Thyroid gland (tissue), 4 donors: ENCODE results near the gene USP2. TPM values are rescaled to one million over a fixed set of nuclear protein-coding genes. Genes with fewer than 3 reads are reported as not detected.

ENCODE experiments used
- DNase-seq, 2 donors: peaks; one replicate each; pipeline ENCODE4 v3.0.0-alpha.2; 2019
- H3K27ac ChIP-seq, 3 donors: fragments of 200-600 bp; sonication (generic); 1 replicate in 2 of 3; 2 replicates in 1 of 3; pipeline ENCODE4 v1.5.1; 2016 to 2019; ENCODE audit warnings: mild to moderate bottlenecking in 1 of 3, moderate library complexity in 1 of 3
- H3K27me3 ChIP-seq: fragments of 200-600 bp; sonication (generic); one replicate; pipeline ENCODE4 v1.5.1; 2019
- H3K36me3 ChIP-seq, 2 donors: fragments of 200-600 bp; sonication (generic); one replicate each; pipeline ENCODE4 v1.5.1; 2016 to 2019
- H3K4me1 ChIP-seq, 2 donors: fragments of 200-600 bp; sonication (generic); one replicate each; pipeline ENCODE4 v1.5.1; 2017 to 2019
- H3K4me3 ChIP-seq, 3 donors: fragments of 200-600 bp; sonication (generic); replicated peaks in 1 of 3; 1 replicate in 2 of 3; 2 replicates in 1 of 3; pipeline ENCODE4 v1.5.1; 2016; ENCODE audit warnings: mild to moderate bottlenecking in 1 of 3
- H3K9me3 ChIP-seq: fragments of 200-600 bp; sonication (generic); one replicate; pipeline ENCODE4 v1.5.1; 2017
- POLR2A ChIP-seq, 2 donors: fragments of 450-650 bp; IDR thresholded peaks; one replicate each; pipeline ENCODE4 v1.6.1; 2017; ENCODE audit warnings: antibody characterized with exemption in 2 of 2, mild to moderate bottlenecking in 2 of 2, moderate library complexity in 1 of 2
- WGBS, 2 donors: methylation state at CpG; one replicate each; pipeline ENCODE4 v1.1.5; 2017; 5-methylcytosine and 5-hydroxymethylcytosine counted together
- intact Hi-C: fragments of 100-400 bp; cut with DNase I; formaldehyde crosslinking; loops from one replicate; pipeline ENCODE4 v1.15.1; 2023
- total RNA-seq, 4 donors: library from RNA; depleted of rRNA; stranded (reverse); fragments of >200 nt; gene quantifications; one replicate each; pipeline ENCODE4 v1.2.3, GENCODE V29; 2016
- TF ChIP-seq, protein P1 (sequence below), 6 experiments: fragments of 200-600 bp in 3 of 6; fragments of 450-650 bp in 3 of 6; sonication (generic) in 3 of 6; IDR thresholded peaks; one replicate each; pipeline ENCODE4 v1.5.1; 2016 to 2019; ENCODE audit warnings: antibody characterized with exemption in 6 of 6, mild to moderate bottlenecking in 2 of 6, inconsistent platforms in 1 of 6, moderate library complexity in 1 of 6

The USP2 gene
- total RNA-seq, 4 donors from 2014 or later = 2.0 to 5.3 (median 4.6) TPM

DNA sequence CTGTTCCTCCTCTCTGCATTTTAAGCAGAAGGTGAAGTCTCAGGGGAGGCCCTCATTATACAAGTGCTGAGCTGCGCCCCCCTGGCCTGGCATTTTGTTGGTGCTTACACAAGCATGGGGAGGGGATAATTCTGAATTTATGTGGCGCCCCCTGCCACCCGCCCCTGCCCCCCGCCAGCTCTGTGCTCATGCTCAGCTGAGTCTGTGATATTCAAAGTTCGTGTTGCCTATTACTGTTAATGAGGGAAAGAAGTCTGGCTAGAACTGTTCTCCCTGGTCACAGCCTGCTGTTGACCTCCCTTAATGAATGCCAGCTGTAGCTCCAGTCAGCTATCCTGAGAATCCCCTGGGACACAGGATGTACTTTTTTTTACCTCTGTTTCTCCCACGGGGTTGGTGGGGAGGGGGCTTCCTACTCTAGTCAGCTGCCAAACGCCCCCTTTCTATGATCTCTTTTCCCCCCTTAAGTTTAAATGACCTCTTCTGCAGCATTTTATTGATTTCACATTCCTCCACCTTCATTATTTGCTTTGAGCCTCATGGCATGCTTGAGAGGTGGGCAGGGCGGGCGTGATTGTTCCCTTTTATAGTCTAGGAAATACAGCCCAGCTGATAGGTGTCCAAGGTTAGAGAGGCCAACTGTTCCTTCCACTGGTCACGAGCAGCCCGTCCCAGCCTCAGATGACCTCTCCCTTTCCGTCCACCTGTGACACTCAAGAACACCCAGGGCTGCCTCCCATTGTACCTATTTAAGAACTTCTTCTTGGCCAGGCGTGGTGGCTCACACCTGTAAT lies 12.2 kb downstream of the USP2 start:
- peak in 1 of 2 donors; percentile 32 for DNase-seq
- TF ChIP-seq POLR2A (IDR thresholded peaks at IDR 0.05) = peak in 1 of 2 donors; percentile 23
- TF ChIP-seq, protein P1, sequence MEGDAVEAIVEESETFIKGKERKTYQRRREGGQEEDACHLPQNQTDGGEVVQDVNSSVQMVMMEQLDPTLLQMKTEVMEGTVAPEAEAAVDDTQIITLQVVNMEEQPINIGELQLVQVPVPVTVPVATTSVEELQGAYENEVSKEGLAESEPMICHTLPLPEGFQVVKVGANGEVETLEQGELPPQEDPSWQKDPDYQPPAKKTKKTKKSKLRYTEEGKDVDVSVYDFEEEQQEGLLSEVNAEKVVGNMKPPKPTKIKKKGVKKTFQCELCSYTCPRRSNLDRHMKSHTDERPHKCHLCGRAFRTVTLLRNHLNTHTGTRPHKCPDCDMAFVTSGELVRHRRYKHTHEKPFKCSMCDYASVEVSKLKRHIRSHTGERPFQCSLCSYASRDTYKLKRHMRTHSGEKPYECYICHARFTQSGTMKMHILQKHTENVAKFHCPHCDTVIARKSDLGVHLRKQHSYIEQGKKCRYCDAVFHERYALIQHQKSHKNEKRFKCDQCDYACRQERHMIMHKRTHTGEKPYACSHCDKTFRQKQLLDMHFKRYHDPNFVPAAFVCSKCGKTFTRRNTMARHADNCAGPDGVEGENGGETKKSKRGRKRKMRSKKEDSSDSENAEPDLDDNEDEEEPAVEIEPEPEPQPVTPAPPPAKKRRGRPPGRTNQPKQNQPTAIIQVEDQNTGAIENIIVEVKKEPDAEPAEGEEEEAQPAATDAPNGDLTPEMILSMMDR (IDR thresholded peaks at IDR 0.05) = no peak
- Histone ChIP-seq H3K4me1 (peaks cover 39 to 53% of the 10 kb centered on the region in 2 donors), H3K36me3 (no peaks in the 10 kb centered on the region), H3K4me3 (no peak overlapping the region), H3K27me3 (no peaks in the 10 kb centered on the region), H3K9me3 (no peaks in the 10 kb centered on the region), H3K27ac (peak overlapping the region in 2 of 3 donors; percentile 68 to 70)
- 70 to 81% methylated on average over 13 of the region's 13 CpGs for WGBS, 2 donors
- intact Hi-C loops = no loop called here

DNA sequence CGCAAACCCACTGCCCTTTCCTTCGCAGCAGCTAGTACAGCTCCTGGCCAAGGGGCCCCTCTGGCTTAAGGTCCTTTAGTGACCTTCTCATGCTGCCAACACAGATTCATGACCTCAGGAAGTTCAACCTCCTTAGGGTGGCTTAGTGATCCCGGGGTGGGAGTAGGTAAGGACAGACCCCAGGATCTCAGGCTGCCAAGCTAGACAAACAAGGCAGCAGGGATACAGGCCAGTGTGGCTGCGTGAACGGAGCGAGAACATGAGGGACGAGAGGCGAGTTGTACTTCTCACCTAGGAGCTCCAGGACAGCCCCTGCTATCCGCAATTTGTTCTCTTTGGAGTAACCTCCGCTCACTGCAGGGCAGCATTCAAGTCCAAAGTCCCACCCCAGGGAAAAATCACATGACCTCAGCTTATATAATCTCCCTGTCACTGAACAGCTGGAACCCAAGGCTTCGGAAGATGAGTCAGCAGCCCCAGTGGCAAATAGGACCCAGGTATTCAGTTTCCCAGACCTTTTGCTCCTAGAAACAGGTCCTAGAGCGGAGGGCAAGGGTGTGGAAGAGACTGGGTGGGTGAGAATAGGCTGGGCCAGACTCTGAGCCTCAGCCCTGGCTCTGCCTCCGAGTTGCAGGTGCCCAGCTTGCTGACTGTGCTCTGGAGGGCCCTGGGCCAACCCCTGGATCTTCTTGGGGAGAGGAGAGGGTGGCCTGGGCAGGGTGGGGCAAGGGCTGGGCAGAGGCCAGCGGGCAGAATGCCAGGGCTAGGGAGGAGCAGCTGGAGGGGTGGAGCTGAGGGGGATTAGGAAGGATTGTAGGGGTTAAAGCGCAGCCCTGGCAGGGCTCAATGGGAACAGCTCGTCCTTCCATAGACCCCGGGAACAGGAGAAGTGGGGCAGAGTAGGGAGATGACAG lies 13.1 kb downstream of the USP2 start:
- Histone ChIP-seq H3K27ac (peak overlapping the region in 2 of 3 donors; percentile 68 to 70), H3K4me3 (no peak overlapping the region), H3K27me3 (no peaks in the 10 kb centered on the region), H3K4me1 (peaks cover 43 to 61% of the 10 kb centered on the region in 2 donors), H3K9me3 (no peaks in the 10 kb centered on the region), H3K36me3 (no peaks in the 10 kb centered on the region)
- TF ChIP-seq POLR2A (IDR thresholded peaks at IDR 0.05) = no peak
- TF ChIP-seq, protein P1 (IDR thresholded peaks at IDR 0.05) = no peak
- DNase-seq = peak; percentile 42 to 59
- intact Hi-C loops = no loop called here
- WGBS, 2 donors = 61 to 66% methylated on average over 16 to 17 of the region's 17 CpGs

DNA sequence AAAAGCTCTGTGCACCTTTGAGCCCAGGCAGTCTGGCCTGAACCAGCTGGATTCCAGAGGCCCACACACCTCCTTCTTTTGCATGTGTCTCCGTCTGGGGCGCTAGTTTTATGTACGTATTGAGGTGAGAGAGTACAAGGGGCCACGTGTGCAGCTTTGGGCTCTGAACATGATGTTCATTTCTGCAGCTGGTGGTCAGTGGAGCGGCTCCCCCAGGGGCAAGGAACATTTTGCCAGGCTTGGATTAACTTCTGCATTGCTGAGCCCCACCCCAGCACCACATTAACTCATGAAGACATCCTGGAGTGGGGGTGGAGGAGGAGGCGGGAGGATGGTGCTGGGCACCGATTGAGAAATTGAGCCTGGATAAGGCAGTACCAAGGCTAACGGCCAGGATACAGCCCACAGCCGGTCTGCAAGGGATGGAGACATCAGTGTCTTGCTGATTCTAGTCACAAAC lies 13.8 kb downstream of the USP2 start:
- WGBS, 2 donors = 84 to 92% methylated on average over 8 to 9 of the region's 9 CpGs
- no peak overlapping the region for H3K4me3 ChIP-seq
- TF ChIP-seq, protein P1 (IDR thresholded peaks at IDR 0.05) = no peak
- TF ChIP-seq POLR2A (IDR thresholded peaks at IDR 0.05) = no peak
- intact Hi-C loops = no loop called here
- H3K27ac ChIP-seq = no peak overlapping the region
- DNase-seq = no peak
- H3K27me3 ChIP-seq = no peaks in the 10 kb centered on the region
- H3K4me1 ChIP-seq = peaks cover 50 to 68% of the 10 kb centered on the region in 2 donors
- no peaks in the 10 kb centered on the region for H3K9me3 ChIP-seq
- no peaks in the 10 kb centered on the region for H3K36me3 ChIP-seq

DNA sequence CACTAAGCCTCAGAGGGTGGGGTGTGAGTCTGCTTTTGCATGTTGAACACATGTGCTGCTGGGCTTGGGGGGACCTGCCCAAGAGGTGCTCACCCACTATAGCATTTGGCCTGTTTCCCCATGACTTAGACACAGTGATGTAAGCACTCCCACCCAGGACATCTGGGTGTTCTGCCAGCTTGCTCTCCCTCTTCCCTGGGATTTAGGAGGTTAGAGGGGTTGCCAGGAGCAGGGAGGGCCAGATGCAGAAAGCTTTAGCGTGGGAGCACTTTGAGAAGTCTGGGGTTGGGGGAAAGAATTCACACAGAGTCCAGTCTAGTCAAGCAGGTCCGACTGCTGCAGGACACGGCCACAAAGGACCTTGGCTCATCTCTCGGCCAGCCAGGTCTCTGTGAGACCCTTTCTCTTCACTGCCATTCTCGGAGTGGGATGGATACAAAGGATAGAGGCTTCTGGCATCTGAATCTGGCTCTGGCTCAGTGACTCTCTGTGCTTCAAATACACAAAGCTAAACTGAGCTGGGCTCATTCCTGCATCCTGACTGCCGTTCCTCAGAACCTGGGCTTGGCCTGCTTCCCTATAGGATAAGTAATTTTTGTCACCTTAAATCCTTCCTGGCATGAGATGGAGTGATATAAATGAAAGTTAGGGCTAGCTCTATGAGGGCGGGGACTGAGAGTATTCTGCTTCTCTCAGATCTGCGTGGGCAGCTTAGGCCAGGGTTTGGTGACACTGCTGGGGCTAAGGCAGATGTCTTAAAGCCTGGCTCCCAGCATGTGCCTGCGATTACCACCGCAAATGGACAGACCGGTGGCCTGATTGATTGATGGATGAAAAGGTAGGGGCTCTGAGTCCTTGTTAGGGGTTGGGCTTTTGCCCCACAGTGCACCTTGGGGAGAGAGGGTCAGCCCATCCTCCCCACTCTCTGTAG lies 14.5 kb downstream of the USP2 start:
- intact Hi-C loops = no loop called here
- H3K4me3 ChIP-seq = no peak overlapping the region
- H3K36me3 ChIP-seq = no peaks in the 10 kb centered on the region
- H3K4me1 ChIP-seq = peaks cover 58 to 76% of the 10 kb centered on the region in 2 donors
- no peak for DNase-seq
- no peaks in the 10 kb centered on the region for H3K27me3 ChIP-seq
- no peak overlapping the region for H3K27ac ChIP-seq
- TF ChIP-seq POLR2A (IDR thresholded peaks at IDR 0.05) = no peak
- TF ChIP-seq, protein P1 (IDR thresholded peaks at IDR 0.05) = no peak
- 86 to 92% methylated on average over 11 of the region's 11 CpGs for WGBS, 2 donors
- H3K9me3 ChIP-seq = no peaks in the 10 kb centered on the region
